GM19193 (cell line): ENCODE data around the gene RCOR1.

ENCODE experiments used
- POLR2A ChIP-seq: IDR thresholded peaks from 4 replicates; pipeline ENCODE4 v1.6.1; 2011; ENCODE audit not compliant: insufficient read depth, insufficient read length; ENCODE audit errors: extremely low read depth

Gene RCOR1

GRCh38 chr14:102560458-102561261, 31.8 kb upstream of the RCOR1 start:
- no peak for TF ChIP-seq POLR2A

GRCh38 chr14:102565331-102565887, 27.0 kb upstream of the RCOR1 start:
- TF ChIP-seq POLR2A = no peak

GRCh38 chr14:102565959-102566358, 26.5 kb upstream of the RCOR1 start:
- no peak for TF ChIP-seq POLR2A

- TF ChIP-seq POLR2A = no peak
Measured at GRCh38 chr14:102568115-102568614, 24.3 kb upstream of the RCOR1 start.

GRCh38 chr14:102570334-102570995, 22.0 kb upstream of the RCOR1 start:
- no peak for TF ChIP-seq POLR2A

- TF ChIP-seq POLR2A = no peak
Measured at GRCh38 chr14:102571043-102571442, 21.4 kb upstream of the RCOR1 start.

- no peak for TF ChIP-seq POLR2A
Measured at GRCh38 chr14:102571478-102572042, 20.9 kb upstream of the RCOR1 start.

- no peak for TF ChIP-seq POLR2A
Measured at GRCh38 chr14:102573591-102574046, 18.8 kb upstream of the RCOR1 start.

- TF ChIP-seq POLR2A = no peak
Measured at GRCh38 chr14:102574281-102575159, 17.9 kb upstream of the RCOR1 start.

GRCh38 chr14:102575160-102575845, 17.1 kb upstream of the RCOR1 start:
- TF ChIP-seq POLR2A = no peak

GRCh38 chr14:102578821-102579220, 13.6 kb upstream of the RCOR1 start:
- TF ChIP-seq POLR2A = no peak

- no peak for TF ChIP-seq POLR2A
Measured at GRCh38 chr14:102579696-102580549, 12.5 kb upstream of the RCOR1 start.
